ENCODE results near the gene RTN4IP1. TPM values are rescaled to one million over a fixed set of nuclear protein-coding genes. Genes with fewer than 3 reads are reported as not detected.

RTN4IP1 gene
- total and polyA plus RNA-seq, 9 of the 15 experiments (the other 6 are each of a cell fraction or from before 2014, with no cell fraction given) = 17.9 to 46.0 (median 22.2) TPM

- TF ChIP-seq NEUROD1 (IDR thresholded peaks at IDR 0.05; ENCODE audit: borderline replicate concordance, low read depth, low read length, partially characterized antibody) (peak; percentile 22), HDAC8 (tag; IDR thresholded peaks at IDR 0.05) (no peak), TCF7 (IDR thresholded peaks at IDR 0.05; ENCODE audit: borderline replicate concordance) (0 out of 2 replicates have a peak, but pooled peaks have one; percentile 47), CTBP1 (IDR thresholded peaks at IDR 0.05; ENCODE audit: borderline replicate concordance) (peak; percentile 30; the same call in 1 of the 2 replicates), SMARCB1 (IDR thresholded peaks at IDR 0.05; ENCODE audit: insufficient read length, low read depth) (no peak), EP400 (IDR thresholded peaks at IDR 0.05) (peak; percentile 89), CUX1 (CRISPR knock-in tag; IDR thresholded peaks at IDR 0.05) (no peak), SIX5 (IDR thresholded peaks at IDR 0.05; ENCODE audit: borderline replicate concordance in 1 of 2, insufficient read depth in 1 of 2, low read depth in 1 of 2, low read length in 2 of 2) (peak; percentile 21 to 38; a peak in 1 of 4 replicates), ZBED1 (IDR thresholded peaks at IDR 0.05) (no peak), MAZ (CRISPR knock-in tag; conservative IDR thresholded peaks at IDR 0.05 in 1 of 2, IDR thresholded peaks at IDR 0.05 in 1 of 2) (peak; percentile 30 to 68; a peak in 2 of 4 replicates), NFYB (IDR thresholded peaks at IDR 0.05; ENCODE audit: extremely low read depth, insufficient read length) (peak; percentile 92), SIN3A (IDR thresholded peaks at IDR 0.05; ENCODE audit: borderline replicate concordance in 2 of 2, control insufficient read depth in 1 of 2, low read depth in 2 of 2, low read length in 2 of 2) (peak; percentile 82 to 89; a peak in 1 of 4 replicates), BRD4 (IDR thresholded peaks at IDR 0.05) (no peak), ZNF280A (IDR thresholded peaks at IDR 0.05; ENCODE audit: low read depth, partially characterized antibody) (no peak), ZBTB9 (CRISPR knock-in tag; IDR thresholded peaks at IDR 0.05) (0 out of 2 replicates have a peak, but pooled peaks have one; percentile 13)
Measured at GRCh38 chr6:106629103-106629858, at the start of gene RTN4IP1, which contains the start of gene QRSL1 (continued).

Measured in K562 (cell line).